Stimulated activated naive CD4-positive, alpha-beta T cell (primary cell): Measurements from ENCODE around the gene SIGLEC7.

ENCODE experiments used
- DNase-seq, 6 experiments: peaks; one replicate each; lab custom pipeline; 2025; lab: John Stamatoyannopoulos, UW

Gene SIGLEC7

DNA sequence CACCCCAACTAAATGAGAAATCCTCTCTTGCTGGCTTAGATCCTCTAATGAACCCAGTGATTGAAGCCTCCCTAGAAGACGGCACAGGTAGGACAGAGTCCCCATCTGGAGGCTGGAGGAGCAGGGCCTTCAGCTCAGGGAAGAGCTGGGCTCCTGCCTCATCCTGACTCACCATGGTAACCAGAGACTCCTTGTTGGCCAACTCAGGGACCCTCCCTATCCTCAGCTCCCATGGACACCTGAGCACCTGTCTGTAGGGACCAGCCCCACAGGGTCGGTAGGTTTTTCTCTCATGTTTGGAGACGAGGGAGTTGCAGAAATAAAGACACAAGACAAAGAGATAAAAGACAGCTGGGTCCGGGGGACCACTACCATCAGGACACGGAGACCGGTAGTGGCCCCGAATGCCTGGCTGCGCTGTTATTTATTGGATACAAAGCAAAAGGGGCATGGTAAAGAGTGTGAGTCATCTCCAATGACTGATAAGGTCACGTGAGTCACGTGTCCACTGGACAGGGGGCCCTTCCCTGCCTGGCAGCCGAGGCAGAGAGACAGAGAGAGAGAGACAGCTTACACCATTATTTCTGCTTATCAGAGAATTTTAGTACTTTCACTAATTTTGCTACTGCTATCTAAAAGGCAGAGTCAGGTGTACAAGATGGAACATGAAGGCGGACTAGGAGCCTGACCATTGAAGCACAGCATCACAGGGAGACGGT, 26.6 kb downstream of the SIGLEC7 start:
- DNase-seq: no peak

DNA sequence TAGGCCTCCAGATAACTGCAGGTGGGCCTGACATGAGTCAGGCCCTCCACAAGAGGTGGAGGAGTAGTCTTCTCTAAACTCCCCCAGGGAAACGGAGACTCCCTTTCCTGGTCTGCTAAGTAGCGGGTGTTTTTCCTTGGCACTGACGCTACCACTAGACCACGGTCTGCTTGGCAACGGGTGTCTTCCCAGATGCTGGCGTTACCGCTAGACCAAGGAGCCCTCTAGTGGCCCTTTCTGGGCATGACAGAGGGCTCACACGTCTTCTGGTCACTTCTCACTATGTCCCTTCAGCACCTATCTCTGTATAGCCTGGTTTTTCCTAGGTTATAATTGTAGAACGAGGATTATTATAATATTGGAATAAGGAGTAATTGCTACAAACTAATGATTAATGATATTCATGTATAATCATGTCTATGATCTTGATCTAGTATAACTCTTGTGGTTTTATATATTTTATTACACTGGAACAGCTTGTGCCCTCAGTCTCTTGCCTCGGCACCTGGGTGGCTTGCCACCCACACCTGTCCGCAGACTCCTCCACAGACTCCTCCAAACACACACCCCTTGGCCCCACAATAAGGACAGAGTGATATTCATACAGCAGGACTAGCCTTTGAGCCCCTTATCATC, 27.3 kb downstream of the SIGLEC7 start:
- DNase-seq: peak; percentile 4 to 58 (median 50)

DNA sequence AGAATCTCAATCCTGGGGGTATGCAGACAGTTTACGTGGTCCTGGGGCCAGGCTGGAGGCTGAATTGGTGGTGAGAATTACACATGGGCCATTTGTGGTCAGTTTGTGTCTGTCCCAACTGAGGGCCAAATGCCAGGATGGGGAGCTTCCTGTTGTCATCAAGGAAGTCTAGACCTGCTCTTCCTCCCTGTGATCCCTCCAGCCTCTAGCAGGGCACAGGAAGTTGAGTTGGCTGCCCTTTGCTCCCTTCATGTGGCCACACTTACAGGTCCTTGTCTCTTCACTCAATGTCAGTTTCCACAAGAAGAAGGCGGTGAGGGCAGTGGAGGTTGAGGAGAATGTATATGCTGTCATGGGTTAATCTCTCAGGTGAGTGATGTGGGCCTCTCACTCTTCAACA, 30.1 kb downstream of the SIGLEC7 start:
- DNase-seq: no peak

DNA sequence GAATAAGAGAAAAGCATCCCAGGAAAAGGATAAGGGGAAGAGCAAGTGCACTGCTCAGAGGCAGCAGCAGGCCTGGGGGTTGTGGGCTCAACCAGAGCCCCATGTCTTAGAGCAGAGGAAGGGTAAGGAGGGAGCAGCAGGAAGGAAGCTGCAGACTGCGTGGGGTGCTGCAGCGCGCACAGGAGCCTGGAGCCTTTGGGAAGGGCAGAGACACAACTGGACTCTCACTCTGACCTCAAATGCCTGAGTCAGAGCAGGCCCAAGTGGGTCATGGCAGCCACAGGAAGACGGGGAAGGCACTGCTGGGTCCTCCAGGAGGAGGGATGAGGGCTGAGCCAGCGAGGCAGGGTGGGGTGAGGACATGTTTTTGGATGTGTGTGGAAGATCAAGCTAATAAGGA, 31.6 kb downstream of the SIGLEC7 start:
- no peak for DNase-seq

DNA sequence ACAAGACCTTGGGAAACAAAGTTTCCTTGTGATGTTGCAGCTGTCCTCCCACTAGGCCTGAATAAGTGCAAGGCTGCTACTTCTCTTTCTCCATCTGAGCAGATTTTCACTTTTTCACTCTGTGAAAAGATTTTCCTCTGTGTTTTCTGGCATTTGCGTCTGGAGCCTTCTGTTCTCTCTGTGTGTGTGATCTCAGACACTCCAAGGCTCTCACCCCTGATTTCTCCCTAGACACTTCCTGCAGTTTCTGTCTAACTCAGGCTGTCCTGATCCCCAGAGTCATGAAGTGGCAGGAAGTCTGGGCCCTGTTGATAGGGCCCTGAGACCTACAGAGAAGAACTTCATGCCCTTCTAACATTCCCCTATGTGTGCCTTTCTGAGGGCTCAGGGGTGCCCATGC, 37.2 kb downstream of the SIGLEC7 start:
- DNase-seq: no peak

DNA sequence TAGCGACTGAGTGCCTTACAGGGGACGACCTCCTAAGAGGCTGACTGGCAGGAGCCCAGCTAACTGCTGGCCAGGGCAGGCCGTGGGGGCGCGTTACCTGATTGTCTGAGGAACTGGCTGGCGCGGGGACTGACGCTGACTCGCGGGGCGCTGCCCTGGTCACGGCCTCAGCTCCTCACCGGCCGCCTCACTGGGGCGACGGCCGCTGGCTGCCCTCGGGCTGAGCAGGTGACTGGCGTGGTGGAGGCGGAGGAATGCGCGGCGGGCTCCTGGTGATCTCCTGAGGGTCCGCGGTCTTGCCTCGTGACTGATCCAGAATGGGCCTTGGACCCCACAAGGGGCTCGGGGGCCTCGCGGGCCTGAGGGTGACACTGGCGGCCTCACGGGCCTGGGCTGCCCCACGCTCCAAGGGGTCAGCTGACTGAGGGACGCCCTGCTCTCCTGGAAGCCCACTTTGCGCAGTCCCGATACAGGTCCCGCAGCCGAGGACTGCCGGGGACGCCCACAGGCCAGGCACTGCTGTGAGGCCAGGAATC, 39.3 kb downstream of the SIGLEC7 start:
- no peak for DNase-seq

DNA sequence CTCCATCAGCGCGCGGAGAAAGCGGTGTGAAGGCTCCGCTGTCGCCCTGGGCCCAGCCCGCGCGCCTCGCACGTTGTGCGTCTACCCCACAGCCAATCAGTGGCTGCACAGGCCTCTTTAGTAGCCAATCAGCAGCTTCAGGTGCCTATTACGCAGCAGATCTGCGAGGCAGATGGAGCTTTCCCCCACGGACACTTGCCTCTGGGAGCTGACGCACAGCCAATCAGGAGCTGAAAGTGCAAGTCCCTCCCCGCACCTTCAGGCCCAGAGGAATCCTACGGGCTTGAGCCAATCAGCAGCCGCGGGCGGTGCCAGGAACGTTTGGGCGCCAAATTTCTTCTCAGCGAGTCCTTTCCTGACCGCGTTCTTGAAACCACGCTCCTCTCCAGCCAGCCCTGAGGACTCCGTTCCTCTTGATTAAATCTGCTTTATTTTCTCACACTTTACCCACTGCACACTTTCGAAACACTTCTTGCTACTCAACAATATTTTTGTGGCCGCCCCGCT, 39.9 kb downstream of the SIGLEC7 start:
- peak in 1 of 6 experiments; percentile 11 for DNase-seq

DNA sequence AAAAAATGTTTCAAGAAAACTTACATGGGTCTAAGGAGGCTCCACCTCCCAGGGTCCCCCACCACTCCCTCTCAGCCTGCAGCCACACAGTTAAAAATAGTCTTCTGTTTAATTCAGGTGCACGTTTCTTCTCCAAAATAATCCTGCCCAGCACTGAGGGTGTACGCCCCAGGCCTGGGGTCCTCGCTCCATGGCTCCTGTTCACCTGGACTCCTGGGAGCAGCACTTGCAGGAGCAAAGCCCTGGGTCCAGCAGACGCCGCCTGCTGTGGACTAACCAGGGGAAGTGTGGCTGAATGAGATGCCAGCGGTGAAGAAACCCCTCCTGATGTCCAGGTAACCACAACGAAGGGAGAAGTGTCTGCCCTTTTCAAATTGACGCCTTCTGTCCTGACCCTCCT, 41.5 kb downstream of the SIGLEC7 start:
- no peak for DNase-seq

DNA sequence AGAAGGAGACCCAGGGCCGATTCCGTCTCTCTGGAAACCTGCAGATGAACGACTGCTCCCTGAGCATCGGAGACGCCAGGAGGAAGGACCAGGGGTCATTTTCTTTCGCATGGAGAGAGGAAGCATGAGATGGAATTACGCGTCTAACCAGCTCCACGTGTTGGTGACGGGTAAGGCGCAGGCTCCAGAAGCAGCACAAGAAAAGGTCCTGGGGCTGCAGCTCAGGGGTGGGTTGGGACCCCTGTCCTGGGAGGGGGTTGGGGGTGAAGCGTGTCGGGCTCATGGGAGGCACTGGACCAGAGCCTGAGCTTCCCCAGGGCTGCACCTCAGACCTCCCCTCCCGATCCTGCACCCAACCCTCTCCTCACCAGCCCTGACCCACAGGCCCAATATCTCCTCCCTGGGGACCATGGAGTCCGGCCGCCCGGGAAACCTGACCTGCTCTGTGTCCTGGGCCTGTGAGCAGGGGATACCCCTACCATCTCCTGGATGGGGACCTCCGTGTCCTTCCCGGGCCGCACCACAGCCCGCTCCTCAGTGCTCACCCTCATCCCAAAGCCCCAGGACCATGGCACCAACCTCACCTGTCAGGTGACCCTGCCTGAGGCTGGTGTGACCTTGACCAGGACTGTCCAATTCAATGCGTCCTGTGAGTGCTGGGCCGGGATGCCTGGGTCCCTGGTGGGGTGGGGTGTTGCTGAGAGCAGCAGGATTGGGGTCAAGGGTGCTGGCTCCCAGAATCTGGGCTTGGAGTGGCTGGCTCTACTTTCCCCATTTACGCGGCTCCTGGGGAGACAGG, 43.2 kb downstream of the SIGLEC7 start:
- DNase-seq: no peak

DNA sequence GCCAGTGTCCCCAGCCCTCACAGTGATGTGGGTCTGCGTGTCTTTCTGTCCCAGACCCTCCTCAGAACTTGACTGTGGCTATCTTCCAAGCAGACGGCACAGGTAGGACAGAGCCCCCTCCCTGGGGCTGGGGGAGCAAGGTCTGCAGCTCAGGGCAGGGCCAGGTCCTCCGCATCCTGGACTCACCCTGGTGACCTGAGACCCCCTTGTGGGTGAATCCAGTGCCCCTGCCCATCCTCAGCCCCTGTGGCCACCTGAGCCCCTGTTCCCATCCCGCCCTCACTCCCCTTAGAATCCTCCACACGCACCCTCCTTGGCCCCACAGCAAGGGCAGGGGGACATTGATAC, 43.7 kb downstream of the SIGLEC7 start:
- no peak for DNase-seq

DNA sequence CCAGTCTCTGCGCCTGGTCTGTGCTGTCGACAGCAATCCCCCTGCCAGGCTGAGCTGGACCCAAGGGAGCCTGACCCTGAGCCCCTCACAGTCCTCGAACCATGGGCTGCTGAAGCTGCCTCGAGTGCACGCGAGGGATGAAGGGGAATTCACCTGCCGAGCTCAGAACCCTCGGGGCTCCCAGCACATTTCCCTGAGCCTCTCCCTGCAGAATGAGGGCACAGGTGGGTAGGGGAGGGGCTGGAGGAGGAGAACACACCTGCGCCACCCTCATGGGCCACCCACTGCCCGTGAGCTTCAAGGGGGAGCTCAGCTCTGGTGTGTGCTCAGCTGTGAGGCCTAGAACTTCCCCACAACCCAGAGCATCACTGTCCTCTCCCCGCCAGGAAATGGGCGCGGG, 44.2 kb downstream of the SIGLEC7 start:
- no peak for DNase-seq

DNA sequence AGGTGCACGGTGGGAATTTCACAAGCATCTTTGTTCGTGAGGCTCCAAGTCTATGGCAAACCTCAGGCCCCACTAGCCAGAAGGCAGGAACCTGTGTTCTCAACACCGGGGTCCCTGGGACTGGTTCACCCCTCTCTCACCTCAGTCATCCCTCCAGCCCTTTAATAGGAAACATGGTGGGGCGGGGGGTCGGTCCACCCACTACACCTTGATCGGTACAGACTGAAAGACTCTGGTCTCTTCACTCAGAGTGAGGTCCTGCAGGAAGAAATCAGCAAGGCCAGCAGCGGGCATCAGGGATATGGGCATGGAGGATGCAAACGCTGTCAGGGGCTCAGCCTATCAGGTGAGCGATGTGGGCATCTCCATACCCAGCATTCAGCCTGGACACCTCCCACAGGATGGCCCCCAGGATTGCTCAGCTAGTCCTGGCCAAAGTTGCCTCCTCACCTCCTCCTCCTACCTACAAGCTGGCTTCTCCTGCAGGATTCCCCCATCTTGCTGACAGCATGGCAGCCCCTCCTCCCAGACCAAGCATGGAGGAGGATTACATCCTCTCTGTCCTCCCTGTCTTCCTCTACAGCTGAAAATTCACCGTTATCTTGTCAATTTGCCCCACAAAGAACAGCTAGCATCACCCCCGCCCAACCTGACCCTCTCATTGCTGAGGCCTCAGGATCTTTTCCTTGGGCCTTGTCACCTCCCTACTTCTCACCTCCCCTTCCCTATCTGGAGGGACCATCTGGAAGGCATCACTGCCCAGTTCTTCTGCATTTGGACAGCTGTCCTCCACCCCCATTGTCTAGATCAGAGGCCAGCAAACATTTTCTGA, 45.5 kb downstream of the SIGLEC7 start:
- DNase-seq: no peak

DNA sequence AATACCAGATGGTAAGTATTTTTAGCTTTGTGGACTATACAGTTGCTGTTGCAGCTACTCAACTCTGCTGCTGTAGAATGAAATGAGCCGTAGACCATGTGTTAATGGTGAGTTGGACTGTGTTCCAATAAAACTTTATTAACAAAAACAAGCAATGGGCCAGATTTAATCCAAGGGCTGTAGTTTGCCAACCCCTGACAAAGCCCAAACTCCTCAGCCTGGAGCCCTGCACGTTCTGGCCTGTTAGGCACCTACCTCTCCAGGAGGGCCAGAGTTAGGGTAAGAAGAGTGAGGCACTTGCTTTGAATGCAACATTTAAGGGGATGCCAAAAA, 46.1 kb downstream of the SIGLEC7 start:
- no peak for DNase-seq

DNA sequence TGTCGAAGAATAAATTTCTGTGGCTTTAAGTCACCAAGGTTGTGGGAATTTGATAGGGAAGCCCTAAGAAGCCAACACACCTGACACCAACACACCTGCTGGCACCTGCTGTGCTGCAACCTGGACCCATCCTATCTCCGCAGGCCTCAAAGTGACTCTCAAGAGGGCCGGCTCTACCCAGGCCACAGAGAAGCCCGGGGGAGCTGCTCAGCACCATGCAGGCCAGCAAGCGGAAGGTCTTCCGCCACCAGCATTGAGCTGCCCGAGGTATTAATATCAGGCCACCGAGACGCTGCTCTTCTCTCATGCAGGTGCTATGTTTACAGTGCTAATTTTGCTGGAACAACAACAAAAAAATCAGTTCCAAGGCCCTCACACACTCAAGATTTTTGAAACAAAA, 50.6 kb downstream of the SIGLEC7 start:
- DNase-seq: no peak

DNA sequence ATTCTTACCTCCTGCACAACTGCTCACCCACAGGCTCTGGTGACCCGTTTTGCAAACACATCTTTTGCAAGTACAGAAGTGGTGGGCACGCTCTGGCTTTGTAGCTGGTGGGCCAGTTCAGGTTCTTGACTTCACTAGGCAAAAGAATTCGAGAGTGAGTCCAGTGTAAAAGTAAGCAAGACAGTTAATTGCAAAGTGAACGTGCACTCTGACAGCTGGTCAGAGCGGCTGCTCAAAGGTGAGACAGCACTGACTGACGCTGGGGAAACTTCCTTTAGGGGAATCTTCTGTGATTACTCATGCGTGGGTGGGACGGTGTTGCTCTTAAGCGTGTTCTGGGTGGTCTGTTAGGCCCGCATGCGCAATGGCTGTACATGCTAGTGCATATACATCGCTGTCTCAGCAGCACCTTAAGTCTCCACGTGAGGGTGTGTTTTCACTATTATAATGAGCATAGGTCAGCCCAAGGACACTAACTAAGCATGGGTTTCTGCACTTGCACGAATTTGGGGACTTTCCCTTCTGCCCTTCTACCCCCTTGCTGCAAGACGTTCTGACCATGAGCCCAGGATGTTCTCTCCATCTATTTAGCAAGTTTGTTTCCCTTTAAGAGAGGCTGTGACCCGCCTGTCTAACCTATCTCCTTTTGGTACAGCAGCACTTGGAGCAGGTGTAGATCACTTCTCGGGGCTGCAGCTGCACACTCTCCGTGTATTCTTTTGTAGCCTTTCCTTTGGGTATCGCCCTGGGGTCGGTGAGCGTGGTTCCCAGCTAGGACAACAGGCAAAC, 52.6 kb downstream of the SIGLEC7 start:
- DNase-seq: no peak

DNA sequence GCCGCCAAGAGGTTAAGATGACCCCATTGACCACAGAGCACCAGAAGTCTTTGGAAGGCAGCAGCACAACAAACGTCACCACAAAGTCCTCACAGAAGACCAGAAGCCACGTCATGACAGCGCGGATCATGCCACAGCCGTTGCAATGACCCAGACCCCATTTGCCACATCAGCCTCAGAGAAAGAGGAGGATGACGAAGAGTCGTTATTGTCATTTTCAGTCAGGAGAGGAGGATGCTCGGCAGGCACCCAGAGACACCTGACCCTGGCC, 53.1 kb downstream of the SIGLEC7 start:
- no peak for DNase-seq

DNA sequence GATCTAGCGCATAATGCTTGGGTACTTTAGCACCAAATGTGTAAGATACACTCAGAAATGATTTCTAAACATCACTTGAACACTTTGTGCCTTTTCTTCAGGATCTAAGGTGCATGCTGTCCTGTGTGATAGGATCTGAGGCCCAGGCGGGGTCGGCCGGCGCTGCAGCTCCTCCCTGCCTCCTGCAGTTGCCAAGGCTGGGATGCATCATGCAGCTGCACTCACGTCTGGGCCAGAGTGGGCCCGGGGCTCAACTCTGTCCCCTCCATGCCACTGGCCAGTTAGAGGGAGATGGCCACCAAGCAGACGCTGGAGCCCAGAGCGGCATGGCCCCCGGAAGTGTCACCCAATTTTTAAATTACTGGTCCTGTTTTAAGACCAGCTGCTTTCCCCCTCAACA, 53.5 kb downstream of the SIGLEC7 start:
- DNase-seq: no peak

DNA sequence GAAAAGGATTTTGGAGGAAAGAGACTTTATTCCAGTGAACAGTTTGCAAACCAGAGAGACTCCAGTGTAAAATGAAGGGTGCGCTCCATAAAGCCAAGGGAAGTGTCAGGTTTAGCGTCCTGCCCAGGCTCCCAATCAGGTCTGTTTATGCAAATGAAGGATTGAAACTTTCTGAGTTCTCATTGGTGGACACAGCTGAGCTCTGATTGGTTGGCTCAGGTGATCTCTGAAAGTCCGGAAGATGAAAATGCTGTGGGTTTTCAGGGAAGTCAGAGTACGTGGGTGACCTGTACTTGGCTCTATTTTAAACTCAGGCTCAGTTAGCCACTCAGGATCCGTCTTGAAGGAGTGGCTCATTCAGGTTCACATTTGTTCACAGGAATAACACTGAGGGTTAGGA, 54.1 kb downstream of the SIGLEC7 start:
- no peak for DNase-seq

DNA sequence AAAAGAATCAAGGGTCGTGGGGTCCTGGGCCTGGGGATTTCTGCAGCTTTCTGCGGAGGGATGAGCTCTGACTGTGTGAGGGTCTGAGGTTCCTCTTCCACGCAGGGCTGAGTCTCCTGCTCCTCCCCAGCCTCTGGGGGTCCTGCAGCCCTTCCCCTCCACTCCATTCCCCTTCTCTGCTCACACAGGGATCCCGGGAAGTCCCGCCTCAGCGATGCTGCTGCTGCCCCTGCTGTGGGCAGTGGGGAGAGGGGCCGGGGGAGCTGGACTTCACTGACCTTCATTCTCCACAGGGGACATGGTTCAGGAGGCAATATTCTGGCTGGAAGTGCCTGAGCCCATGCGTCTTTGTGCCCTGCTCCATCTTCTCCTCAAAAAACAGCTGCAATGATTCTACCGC, 56.5 kb downstream of the SIGLEC7 start:
- no peak for DNase-seq

DNA sequence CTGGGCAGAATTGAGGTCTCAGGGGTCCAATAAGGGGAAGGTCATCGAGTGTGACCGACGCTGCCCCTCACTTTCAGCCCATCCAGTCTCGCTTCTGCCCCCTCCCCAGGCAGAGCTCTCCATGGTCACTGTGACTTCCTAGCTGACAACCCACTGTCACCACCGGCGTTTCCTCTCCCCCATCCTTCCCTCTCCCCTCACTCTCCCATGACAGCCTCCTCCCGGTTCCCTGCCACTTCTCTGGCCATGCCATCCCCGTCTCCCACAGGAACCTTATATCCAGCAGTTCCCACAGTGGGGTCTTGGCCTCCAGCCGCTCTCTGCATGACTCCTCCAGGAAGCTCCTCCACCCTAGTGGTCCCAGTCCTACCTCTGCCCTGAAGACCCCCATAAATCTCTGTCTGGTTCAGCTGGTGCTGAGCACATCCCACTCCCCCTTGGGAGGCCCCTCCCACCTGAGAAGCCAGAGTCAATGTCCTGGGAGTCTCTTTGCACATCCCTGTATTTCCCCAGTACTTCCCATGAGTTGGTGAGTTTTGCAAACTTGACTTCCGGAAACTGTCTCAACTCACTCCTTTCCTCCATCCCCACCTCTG, 58.1 kb downstream of the SIGLEC7 start:
- DNase-seq: no peak

DNA sequence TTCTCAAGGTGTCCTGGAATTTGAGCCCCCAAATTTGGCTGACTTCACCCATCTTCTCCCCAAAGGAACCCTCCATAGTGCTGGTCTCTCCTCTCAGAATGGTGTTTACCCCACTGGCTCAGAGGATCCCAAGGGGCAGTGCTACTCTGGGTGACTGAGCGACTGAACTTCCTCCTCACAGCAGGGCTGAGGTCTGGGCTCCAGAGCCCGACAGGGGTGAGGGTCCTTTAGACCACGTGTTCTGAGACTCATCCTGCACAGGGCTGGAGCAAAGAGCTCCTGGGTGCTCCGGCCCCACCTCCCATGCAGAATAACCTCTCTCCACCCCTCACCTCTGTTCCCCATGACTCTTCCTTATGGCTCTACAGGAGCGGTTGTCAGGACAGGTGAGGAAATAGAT, 59.6 kb downstream of the SIGLEC7 start:
- no peak for DNase-seq
